Measurements from ENCODE around the gene GNAT2. TPM values are rescaled to one million over a fixed set of nuclear protein-coding genes. Genes with fewer than 3 reads are reported as not detected.

Gene GNAT2
- total and polyA plus RNA-seq, 10 of the 15 experiments (the other 5 are each of a cell fraction or from before 2014, with no cell fraction given), result 0.08 to 1.3 (median 0.41) TPM

GRCh38 chr1:109667452-109668122 is 48.2 kb upstream of the GNAT2 start, which contains the start of gene GSTM2:
Gene GSTM2, plus strand, starts transcription at chr1:109668057. Its CDS starts 59 bp downstream, at chr1:109668116.
- H3K4me1 ChIP-seq (ENCODE audit: control insufficient read depth, insufficient read depth, low read length), result peaks cover 10% of the 10 kb centered on the region
- in situ Hi-C loops (cut with MboI) (no loop called here), intact Hi-C loops (cut with micrococcal nuclease; ENCODE audit: unreplicated experiment) (no loop called here)
- ChIA-PET RAD21 (ENCODE audit: unreplicated experiment) (interaction anchor here (0.9 to 1.0 kb wide), 2 partner anchors 15 to 106 kb away, joined by 3 read pairs; no protein-coding TSS in a partner anchor), SMC1A (ENCODE audit: uncharacterized antibody, unreplicated experiment) (no interaction called here), POLR2A (no interaction called here), CTCF (interaction anchor here (0.6 to 1.8 kb wide), 5 partner anchors 9 to 317 kb away, joined by 3 to 6 read pairs (median 4); partner anchors contain the start of gene AHCYL1)
- peak within 1 kb of the TSS; percentile 29 for H2AFZ ChIP-seq (ENCODE audit: control insufficient read depth, low read depth, low read length)
- FAIRE-seq (no peak), DNase-seq (ENCODE audit: low read depth, low spot score) (peak; percentile 41), ATAC-seq (peak; percentile 100)
- WGBS (ENCODE audit: insufficient coverage, insufficient replicate concordance, low lambda C conversion rate, missing lambda C conversion rate), result 21% methylated on average over 22 of the region's 22 CpGs
- no peaks in the 10 kb centered on the region for H4K20me1 ChIP-seq (ENCODE audit: control insufficient read depth, insufficient read depth)
- no peaks in the 10 kb centered on the region for H3K9me3 ChIP-seq (replicated peaks; ENCODE audit: control insufficient read depth, insufficient read depth, low read length)
- no TSS peak for BruUV-seq (replicated peaks)
- H3K79me2 ChIP-seq (ENCODE audit: control insufficient read depth, insufficient read depth, low read length), result no peaks in the 10 kb centered on the region
- H3K9ac ChIP-seq (ENCODE audit: control insufficient read depth, insufficient read depth, low read length), result peak within 1 kb of the TSS; percentile 4; the same call in 1 of the 2 replicates
- no peak within 1 kb of the TSS for H3K27ac ChIP-seq (ENCODE audit: control insufficient read depth, insufficient read depth)
- H3K4me2 ChIP-seq (ENCODE audit: control insufficient read depth, insufficient read depth), result peak within 1 kb of the TSS; percentile 87
- TF ChIP-seq POLR2A (IDR thresholded peaks at IDR 0.05; ENCODE audit: low read depth, low read length), result 0 out of 2 replicates have a peak, but pooled peaks have one; percentile 21
- TF ChIP-seq, protein P1, sequence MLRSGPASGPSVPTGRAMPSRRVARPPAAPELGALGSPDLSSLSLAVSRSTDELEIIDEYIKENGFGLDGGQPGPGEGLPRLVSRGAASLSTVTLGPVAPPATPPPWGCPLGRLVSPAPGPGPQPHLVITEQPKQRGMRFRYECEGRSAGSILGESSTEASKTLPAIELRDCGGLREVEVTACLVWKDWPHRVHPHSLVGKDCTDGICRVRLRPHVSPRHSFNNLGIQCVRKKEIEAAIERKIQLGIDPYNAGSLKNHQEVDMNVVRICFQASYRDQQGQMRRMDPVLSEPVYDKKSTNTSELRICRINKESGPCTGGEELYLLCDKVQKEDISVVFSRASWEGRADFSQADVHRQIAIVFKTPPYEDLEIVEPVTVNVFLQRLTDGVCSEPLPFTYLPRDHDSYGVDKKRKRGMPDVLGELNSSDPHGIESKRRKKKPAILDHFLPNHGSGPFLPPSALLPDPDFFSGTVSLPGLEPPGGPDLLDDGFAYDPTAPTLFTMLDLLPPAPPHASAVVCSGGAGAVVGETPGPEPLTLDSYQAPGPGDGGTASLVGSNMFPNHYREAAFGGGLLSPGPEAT (IDR thresholded peaks at IDR 0.05; ENCODE audit: low read depth), result no peak
- H3K36me3 ChIP-seq (ENCODE audit: control insufficient read depth in 2 of 2, insufficient read depth in 2 of 2, low read length in 1 of 2), result no peaks in the 10 kb centered on the region
- no peaks in the 10 kb centered on the region for H3K27me3 ChIP-seq (replicated peaks in 1 of 2; ENCODE audit: control insufficient read depth in 2 of 2, insufficient read depth in 2 of 2, low read length in 1 of 2)
- H3K4me3 ChIP-seq, result peak within 1 kb of the TSS; percentile 63

DNA sequence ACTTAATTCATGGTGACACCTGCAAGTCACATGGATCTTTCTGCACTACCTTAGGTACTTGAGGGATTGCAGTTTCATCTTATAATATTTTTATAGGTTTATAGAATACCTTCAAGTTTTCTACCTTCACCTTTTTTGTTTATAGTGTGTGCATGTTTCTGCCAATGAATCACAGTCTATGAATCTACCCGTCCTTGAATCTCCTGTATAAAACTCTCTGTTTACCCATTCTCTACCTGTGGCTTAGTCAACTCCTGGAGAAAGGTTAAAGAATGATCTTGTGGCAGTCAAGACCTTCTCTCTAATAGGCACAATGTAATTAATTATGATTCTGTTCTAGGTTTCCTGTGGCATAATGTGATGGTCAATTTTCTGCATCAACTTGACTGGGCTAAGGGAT is 45.3 kb upstream of the GNAT2 start:
- Histone ChIP-seq H3K79me2 (ENCODE audit: control insufficient read depth, insufficient read depth, low read length) (no peaks in the 10 kb centered on the region), H3K4me1 (ENCODE audit: control insufficient read depth, insufficient read depth, low read length) (peaks cover 3% of the 10 kb centered on the region; the same call in 1 of the 2 replicates), H3K27me3 (replicated peaks in 1 of 2; ENCODE audit: control insufficient read depth in 2 of 2, insufficient read depth in 2 of 2, low read length in 1 of 2) (no peaks in the 10 kb centered on the region), H3K4me2 (ENCODE audit: control insufficient read depth, insufficient read depth) (no peak overlapping the region), H3K36me3 (ENCODE audit: control insufficient read depth in 2 of 2, insufficient read depth in 2 of 2, low read length in 1 of 2) (no peaks in the 10 kb centered on the region), H2AFZ (ENCODE audit: control insufficient read depth, low read depth, low read length) (no peak overlapping the region), H3K9ac (ENCODE audit: control insufficient read depth, insufficient read depth, low read length) (no peak overlapping the region), H4K20me1 (ENCODE audit: control insufficient read depth, insufficient read depth) (no peaks in the 10 kb centered on the region), H3K9me3 (replicated peaks; ENCODE audit: control insufficient read depth, insufficient read depth, low read length) (no peaks in the 10 kb centered on the region), H3K4me3 (no peak overlapping the region), H3K27ac (ENCODE audit: control insufficient read depth, insufficient read depth) (no peak overlapping the region)
- intact Hi-C loops (cut with micrococcal nuclease; ENCODE audit: unreplicated experiment) (no loop called here), in situ Hi-C loops (cut with MboI) (no loop called here)
- FAIRE-seq, result no peak
- ChIA-PET SMC1A (ENCODE audit: uncharacterized antibody, unreplicated experiment) (no interaction called here), POLR2A (no interaction called here), RAD21 (ENCODE audit: unreplicated experiment) (no interaction called here), CTCF (no interaction called here)
- WGBS (ENCODE audit: insufficient coverage, insufficient replicate concordance, low lambda C conversion rate, missing lambda C conversion rate), result 43% methylated on average over 1 of the region's 1 CpG
- TF ChIP-seq, protein P2, sequence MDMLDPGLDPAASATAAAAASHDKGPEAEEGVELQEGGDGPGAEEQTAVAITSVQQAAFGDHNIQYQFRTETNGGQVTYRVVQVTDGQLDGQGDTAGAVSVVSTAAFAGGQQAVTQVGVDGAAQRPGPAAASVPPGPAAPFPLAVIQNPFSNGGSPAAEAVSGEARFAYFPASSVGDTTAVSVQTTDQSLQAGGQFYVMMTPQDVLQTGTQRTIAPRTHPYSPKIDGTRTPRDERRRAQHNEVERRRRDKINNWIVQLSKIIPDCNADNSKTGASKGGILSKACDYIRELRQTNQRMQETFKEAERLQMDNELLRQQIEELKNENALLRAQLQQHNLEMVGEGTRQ (IDR thresholded peaks at IDR 0.05; ENCODE audit: borderline replicate concordance, low read depth, low read length), result no peak
- no peak for TF ChIP-seq E4F1 (IDR thresholded peaks at IDR 0.05; ENCODE audit: borderline replicate concordance, partially characterized antibody)
- no peak for ATAC-seq
- no TSS peak for BruUV-seq (replicated peaks)
- no peak for DNase-seq (ENCODE audit: low read depth, low spot score)

Data from GM12878 (cell line).